C4-2B (cell line): Measurements from ENCODE around the gene FRK.

Experiments
- H3K27ac ChIP-seq: fragments of 450-650 bp; 2 replicates; pipeline ENCODE4 v1.5.1; 2017
- ZFX ChIP-seq: fragments of 450-650 bp; IDR thresholded peaks from 2 replicates; pipeline ENCODE4 v1.6.1; 2017
- TF ChIP-seq, protein P1 (sequence below): fragments of 450-650 bp; conservative IDR thresholded peaks from 2 replicates; pipeline ENCODE4 v1.5.1; 2017; ENCODE audit warnings: mild to moderate bottlenecking

Gene FRK

DNA sequence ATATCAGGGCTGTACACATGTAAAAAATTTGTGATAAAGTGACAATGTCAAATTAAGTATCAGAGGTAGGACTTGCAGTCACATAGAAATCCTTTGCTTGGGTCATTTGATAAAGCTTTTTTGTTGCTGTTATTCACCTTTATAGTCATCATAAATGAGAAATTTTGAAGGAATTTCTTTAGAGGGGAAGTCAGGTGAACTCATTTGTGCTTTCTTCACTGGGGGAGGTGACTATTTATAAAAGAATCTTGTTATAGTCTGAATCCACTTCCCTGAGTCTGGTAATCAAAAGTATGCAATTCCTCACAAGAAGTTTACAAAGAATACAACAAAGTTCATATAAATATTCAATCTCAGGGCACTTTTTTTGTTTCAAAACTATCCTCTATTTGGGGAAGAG lies 47.7 kb downstream of the FRK start:
- TF ChIP-seq, protein P1, sequence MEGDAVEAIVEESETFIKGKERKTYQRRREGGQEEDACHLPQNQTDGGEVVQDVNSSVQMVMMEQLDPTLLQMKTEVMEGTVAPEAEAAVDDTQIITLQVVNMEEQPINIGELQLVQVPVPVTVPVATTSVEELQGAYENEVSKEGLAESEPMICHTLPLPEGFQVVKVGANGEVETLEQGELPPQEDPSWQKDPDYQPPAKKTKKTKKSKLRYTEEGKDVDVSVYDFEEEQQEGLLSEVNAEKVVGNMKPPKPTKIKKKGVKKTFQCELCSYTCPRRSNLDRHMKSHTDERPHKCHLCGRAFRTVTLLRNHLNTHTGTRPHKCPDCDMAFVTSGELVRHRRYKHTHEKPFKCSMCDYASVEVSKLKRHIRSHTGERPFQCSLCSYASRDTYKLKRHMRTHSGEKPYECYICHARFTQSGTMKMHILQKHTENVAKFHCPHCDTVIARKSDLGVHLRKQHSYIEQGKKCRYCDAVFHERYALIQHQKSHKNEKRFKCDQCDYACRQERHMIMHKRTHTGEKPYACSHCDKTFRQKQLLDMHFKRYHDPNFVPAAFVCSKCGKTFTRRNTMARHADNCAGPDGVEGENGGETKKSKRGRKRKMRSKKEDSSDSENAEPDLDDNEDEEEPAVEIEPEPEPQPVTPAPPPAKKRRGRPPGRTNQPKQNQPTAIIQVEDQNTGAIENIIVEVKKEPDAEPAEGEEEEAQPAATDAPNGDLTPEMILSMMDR, result no peak
- H3K27ac ChIP-seq, result no peak overlapping the region

DNA sequence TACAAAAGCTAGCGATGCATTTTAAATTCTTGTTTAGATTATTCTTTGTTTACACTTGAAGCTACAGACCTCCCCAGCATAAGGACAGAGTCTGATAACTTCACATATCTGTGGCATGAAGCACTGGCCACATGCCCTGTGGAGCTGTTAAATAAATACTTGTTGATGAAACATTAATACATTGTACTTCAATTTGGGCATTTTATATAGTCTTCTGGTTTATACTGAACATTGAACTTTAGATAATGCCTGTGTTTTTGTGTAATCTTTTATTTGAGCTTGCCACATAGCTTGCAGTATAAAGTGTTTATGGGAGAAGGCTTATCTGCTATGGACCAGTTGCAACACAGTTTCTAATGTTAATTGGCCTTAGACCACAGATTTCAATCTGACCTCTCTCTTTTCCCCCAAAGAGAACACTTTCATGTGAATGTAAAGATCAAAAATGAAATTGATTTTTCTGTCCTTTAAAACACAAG lies 48.2 kb downstream of the FRK start:
- TF ChIP-seq ZFX, result no peak
- TF ChIP-seq, protein P1, result no peak
- H3K27ac ChIP-seq, result no peak overlapping the region

DNA sequence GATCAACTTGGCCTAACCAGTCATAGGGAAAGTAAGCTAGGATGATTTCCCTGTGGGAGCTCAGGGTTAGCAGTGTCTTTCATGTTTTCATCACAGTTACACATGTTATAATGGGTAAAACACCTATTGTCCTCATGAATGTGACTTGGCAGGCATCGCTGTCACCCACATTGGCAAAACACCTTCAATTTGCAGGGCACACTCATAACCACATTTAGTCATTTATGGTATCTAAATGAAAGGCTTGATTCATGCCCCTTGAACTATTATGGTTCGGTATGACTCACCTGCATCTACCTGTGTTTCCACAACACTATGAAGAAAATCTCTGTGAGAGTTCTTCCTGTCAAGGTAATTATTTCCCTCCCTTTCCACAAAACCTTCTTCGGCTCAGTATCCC lies 49.2 kb downstream of the FRK start:
- no peak overlapping the region for H3K27ac ChIP-seq

DNA sequence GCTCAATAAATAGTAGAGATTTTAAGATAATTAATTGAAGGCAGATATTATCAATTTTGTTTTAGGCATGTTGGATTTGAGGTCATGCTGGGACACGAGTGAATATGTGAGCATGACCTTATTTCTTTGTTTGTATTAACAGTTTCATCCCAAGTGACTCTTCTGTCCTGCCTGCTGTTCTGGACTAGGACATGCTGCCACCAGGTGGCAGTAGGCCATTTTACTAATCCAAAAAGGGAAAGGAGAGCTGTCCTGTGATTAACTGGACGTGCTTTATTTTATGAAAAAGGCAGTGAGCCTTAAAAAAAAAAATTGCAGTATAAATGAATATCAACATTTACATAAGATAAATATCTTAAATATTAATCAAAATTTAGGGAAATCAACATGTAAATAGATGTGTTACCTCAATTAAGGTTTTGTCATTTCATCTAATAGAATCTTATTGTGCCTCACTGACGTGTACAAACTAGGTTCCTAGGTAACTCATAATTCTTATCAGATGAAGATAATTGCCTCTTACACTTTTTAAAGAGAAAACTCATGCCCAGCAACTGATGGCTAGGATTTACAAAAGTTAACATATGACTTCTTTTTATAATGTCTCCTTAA lies 49.8 kb downstream of the FRK start:
- TF ChIP-seq ZFX, result no peak
- TF ChIP-seq, protein P1, result peak; percentile 86
- no peak overlapping the region for H3K27ac ChIP-seq

More for the DNA sequence above, 49.2 kb downstream of the FRK start:
- TF ChIP-seq, protein P1, result no peak
- no peak for TF ChIP-seq ZFX

DNA sequence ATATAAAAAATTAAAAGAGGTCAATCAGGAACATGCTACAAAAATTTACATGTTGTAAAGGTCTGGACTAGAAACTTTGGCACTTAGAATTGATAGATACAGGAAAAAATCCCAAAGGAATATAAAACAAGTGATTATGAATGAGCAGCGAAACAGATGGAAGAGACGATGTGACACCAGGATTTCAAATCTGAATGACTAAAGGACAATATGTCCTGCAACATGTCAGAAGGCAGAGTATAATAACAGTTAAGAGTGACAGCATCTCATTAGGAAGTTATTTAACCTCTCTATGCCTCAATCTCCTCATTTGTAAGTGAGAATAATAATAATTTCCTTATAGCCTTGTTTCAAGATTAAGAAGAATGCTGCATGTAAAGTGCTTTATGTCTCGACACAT lies 50.3 kb downstream of the FRK start:
- H3K27ac ChIP-seq, result no peak overlapping the region
- no peak for TF ChIP-seq ZFX

DNA sequence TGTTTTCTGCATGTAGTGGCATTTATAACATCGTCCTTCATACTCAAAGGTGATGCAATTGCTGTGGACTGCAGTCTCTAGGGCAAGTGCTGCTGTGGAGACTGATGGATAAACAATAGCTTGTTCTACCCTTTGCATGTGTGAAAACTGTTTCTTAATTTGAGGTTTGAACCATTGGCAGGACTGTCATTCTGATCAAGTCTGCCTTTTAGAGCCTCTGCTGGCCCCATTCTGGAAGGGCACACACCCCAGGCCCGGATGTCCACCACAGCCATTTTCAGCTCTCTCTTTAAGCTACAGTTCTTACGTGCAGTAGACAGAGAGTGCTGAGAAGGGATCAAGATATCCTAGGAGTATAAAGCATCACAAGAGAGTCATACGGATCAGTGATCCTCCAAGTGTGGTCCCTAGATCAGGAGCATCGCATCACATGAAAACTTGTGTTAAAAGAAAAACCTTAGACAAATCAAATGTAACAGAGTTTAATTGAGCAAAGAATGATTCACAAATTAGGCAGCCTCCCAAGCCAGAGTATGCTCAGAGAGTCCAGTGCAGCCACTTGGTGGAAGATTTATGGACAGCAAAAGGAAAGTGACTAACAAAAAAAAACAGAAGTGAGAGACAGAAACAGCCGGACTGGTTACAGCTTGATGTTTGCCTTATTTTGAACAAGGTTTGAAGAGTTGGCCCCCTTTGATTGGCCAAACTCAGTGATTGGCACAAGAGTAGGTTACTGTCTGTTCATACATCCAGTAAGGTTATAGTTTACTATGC lies 52.0 kb downstream of the FRK start:
- no peak overlapping the region for H3K27ac ChIP-seq

DNA sequence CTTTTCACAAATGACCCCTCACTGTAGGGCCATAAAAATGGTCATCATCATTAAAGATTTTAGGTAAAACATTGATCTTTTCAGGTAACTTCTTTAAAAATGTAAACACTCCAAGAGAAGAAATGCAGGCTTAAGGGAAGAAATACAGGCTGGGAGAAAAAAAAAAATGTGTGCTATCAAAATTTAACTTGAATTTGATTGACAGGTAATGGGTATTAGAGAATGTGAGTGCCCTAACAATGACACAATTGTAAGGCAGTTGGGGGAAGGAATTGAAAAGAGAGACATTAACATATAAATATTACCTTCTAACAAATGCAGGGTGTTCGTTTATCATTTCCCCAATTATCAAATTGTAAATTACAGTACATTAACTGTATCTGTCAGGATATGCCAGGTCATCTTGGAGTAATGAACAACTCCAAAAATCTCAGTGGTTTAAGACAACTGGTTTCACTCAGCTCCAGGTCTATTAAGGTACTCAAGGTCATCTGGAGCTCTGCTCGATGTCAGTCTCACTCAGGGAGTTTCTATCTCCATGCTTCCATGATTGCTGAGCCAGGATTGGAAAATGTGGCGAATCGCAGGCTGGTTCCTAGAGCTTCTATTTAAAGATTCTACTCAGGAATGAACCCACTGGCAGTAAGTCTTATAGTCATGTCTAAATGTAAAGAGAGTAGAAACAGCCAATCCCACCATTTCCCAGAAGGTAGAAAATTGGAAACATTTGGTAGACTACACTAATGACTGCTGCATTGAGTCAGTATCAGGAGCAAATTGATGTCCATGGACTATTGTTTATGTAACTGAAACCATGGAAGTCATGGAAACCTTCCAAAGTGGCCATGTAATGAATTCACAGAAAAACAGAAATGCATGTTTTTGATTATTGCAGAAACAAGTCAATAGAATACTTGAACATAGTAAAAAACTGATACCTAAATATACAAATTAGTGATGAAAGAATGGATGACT lies 55.6 kb downstream of the FRK start:
- no peak for TF ChIP-seq ZFX
- TF ChIP-seq, protein P1, result no peak
- H3K27ac ChIP-seq, result no peak overlapping the region

More for the DNA sequence above, 52.0 kb downstream of the FRK start:
- TF ChIP-seq ZFX, result no peak
- TF ChIP-seq, protein P1, result no peak
